Ovary (tissue), 9 donors: ENCODE data around the gene CLK3. TPM values are rescaled to one million over a fixed set of nuclear protein-coding genes. Genes with fewer than 3 reads are reported as not detected.

ENCODE experiments used
- DNase-seq, 5 donors: peaks; one replicate each; pipeline ENCODE4 v3.0.0-alpha.2; 2019 to 2020
- H3K27ac ChIP-seq, 2 donors: fragments of 200-600 bp; one replicate each; pipeline versions ENCODE4 v1.5.1 to v1.8.0; 2019 to 2022
- H3K27me3 ChIP-seq: fragments of 200-600 bp; one replicate; pipeline ENCODE4 v1.8.0; 2022
- H3K36me3 ChIP-seq: fragments of 200-600 bp; sonication (generic); one replicate; pipeline ENCODE4 v1.5.1; 2019
- H3K4me1 ChIP-seq: one replicate; pipeline ENCODE4 v1.8.1; 2013; ENCODE audit warnings: mild to moderate bottlenecking, moderate library complexity; ENCODE audit not compliant: insufficient read depth
- H3K4me3 ChIP-seq: fragments of 200-600 bp; sonication (generic); one replicate; pipeline ENCODE4 v1.5.1; 2017
- H3K9me3 ChIP-seq, 2 donors: fragments of 200-600 bp in 1 of 2; sonication (generic) in 1 of 2; one replicate each; pipeline versions ENCODE4 v1.5.1 to v1.8.1; 2013 to 2019; ENCODE audit warnings: mild to moderate bottlenecking in 1 of 2, moderate library complexity in 1 of 2
- CTCF ChIP-seq, 3 donors: fragments of 450-650 bp in 2 of 3; fragments of 200-600 bp in 1 of 3; IDR thresholded peaks; one replicate each; pipeline versions ENCODE4 v1.5.1 to v1.8.0; 2016 to 2022; ENCODE audit warnings: antibody characterized with exemption in 3 of 3, mild to moderate bottlenecking in 1 of 3
- EP300 ChIP-seq: sonication (generic); formaldehyde crosslinking; IDR thresholded peaks from one replicate; pipeline ENCODE4 v1.6.1; 2017; ENCODE audit warnings: antibody characterized with exemption
- POLR2A ChIP-seq: fragments of 450-650 bp; IDR thresholded peaks from one replicate; pipeline ENCODE4 v1.6.1; 2017; ENCODE audit warnings: antibody characterized with exemption, mild to moderate bottlenecking, moderate library complexity
- WGBS, 3 donors: extraction: QIAGEN DNeasy Blood & Tissue Kit in 1 of 3; methylation state at CpG; one replicate each; pipeline versions ENCODE4 v1.1.5 to v1.1.7; 2013 to 2017; 5-methylcytosine and 5-hydroxymethylcytosine counted together
- intact Hi-C, 4 donors: fragments of 100-400 bp; cut with DNase I; formaldehyde crosslinking; loops; one replicate each; pipeline versions ENCODE4 v1.11.0 to v1.15.1; 2022 to 2023
- polyA plus RNA-seq, 2 donors: library from polyadenylated mRNA; stranded (reverse); fragments of 200-250 nt in 1 of 2; fragments of 350-450 nt in 1 of 2; fragmentation: Illumina TruSeq in 1 of 2; extraction: RNeasy Lipid Tissue Mini Kit (QIAGEN cat#74804) in 1 of 2; gene quantifications; one replicate each; pipeline ENCODE4 v1.2.3, GENCODE V29; 2013 to 2014
- total RNA-seq, 7 donors: library from RNA; depleted of rRNA in 2 of 7; stranded (reverse); fragments of >200 nt in 2 of 7; fragmentation: NEBNext Ultra II Directional in 3 of 7; extraction: Animal tissue kit (Norgen Biotek cat#: 25700) in 3 of 7; gene quantifications; one replicate each; pipeline versions ENCODE4 v1.1.0 to v1.2.4, GENCODE V29; 2016 to 2023
- donor health status: DM: no; HTN: no; CAD: no; lungs with moderate emphysema.
- donor health status: DM: no; HTN: no; CAD: no.
- donor health status: Bipolar disorder and iron deficiency.
- donor health status: DM: yes; HTN: yes; CAD: no.
- donor health status: DM: no; HTN: no; CAD: no.
- donor health status: DM: yes; HTN: yes; CAD: no.

The CLK3 gene
- total and polyA plus RNA-seq, 9 donors = 53.2 to 110 (median 67.2) TPM

- Histone ChIP-seq H3K36me3 (no peaks in the 10 kb centered on the region), H3K27me3 (no peaks in the 10 kb centered on the region), H3K9me3 (no peaks in the 10 kb centered on the region), H3K27ac (no peak overlapping the region), H3K4me3 (no peak overlapping the region), H3K4me1 (peaks cover 2% of the 10 kb centered on the region)
- intact Hi-C loops = no loop called here
- TF ChIP-seq EP300 (no peak), POLR2A (no peak), CTCF (IDR thresholded peaks at IDR 0.05) (no peak)
- WGBS, 3 donors = 83 to 88% (median 85%) methylated on average over 5 of the region's 5 CpGs
- DNase-seq = no peak
Observed at GRCh38 chr15:74648051-74648842, 32.6 kb downstream of the CLK3 start.

- Histone ChIP-seq H3K9me3 (no peaks in the 10 kb centered on the region), H3K4me1 (peaks cover 2% of the 10 kb centered on the region), H3K36me3 (no peaks in the 10 kb centered on the region), H3K27ac (no peak overlapping the region), H3K27me3 (no peaks in the 10 kb centered on the region), H3K4me3 (no peak overlapping the region)
- DNase-seq = no peak
- no peak for TF ChIP-seq EP300
- 65 to 78% (median 70%) methylated on average over 3 of the region's 3 CpGs for WGBS, 3 donors
- intact Hi-C loops = no loop called here
Observed at GRCh38 chr15:74651242-74651741, 35.7 kb downstream of the CLK3 start.

GRCh38 chr15:74653426-74654102 is 37.9 kb downstream of the CLK3 start:
- Histone ChIP-seq H3K27me3 (no peaks in the 10 kb centered on the region), H3K36me3 (no peaks in the 10 kb centered on the region), H3K4me3 (no peak overlapping the region), H3K9me3 (no peaks in the 10 kb centered on the region), H3K4me1 (peaks cover 2% of the 10 kb centered on the region), H3K27ac (no peak overlapping the region)
- TF ChIP-seq EP300 = no peak
- TF ChIP-seq CTCF (IDR thresholded peaks at IDR 0.05) = no peak
- WGBS, 3 donors = 58 to 62% (median 59%) methylated on average over 7 of the region's 7 CpGs
- intact Hi-C loops = no loop called here
- no peak for DNase-seq

- no peak for DNase-seq
- intact Hi-C loops = no loop called here
- Histone ChIP-seq H3K27ac (no peak overlapping the region), H3K4me1 (peaks cover 2% of the 10 kb centered on the region), H3K36me3 (no peaks in the 10 kb centered on the region), H3K9me3 (no peaks in the 10 kb centered on the region), H3K4me3 (no peak overlapping the region), H3K27me3 (no peaks in the 10 kb centered on the region)
- WGBS, 3 donors = 89 to 92% (median 92%) methylated on average over 7 of the region's 7 CpGs
- no peak for TF ChIP-seq CTCF (IDR thresholded peaks at IDR 0.05)
- TF ChIP-seq EP300 = no peak
- no peak for TF ChIP-seq POLR2A
Observed at GRCh38 chr15:74655424-74655823, 39.8 kb downstream of the CLK3 start.
